ENCODE data around the gene PPDPF.

- TF ChIP-seq CTCF (conservative IDR thresholded peaks at IDR 0.05 in 1 of 2, IDR thresholded peaks at IDR 0.05 in 1 of 2; ENCODE audit: low read depth in 1 of 2, low read length in 2 of 2): no peak
- TF ChIP-seq EZH2 (IDR thresholded peaks at IDR 0.05; ENCODE audit: low read length, missing control alignments): no peak
Measured at GRCh38 chr20:63565021-63565698, 44.6 kb downstream of the PPDPF start.
